PC-3 (cell line): ENCODE results near the gene HMHB1. TPM values are rescaled to one million over a fixed set of nuclear protein-coding genes. Genes with fewer than 3 reads are reported as not detected.

ENCODE experiments used
- ATAC-seq: fragments of 200-7000 bp; cut with Tn5 transposase; 2 replicates; pipeline ENCODE4 v1.9.1; 2020; ENCODE audit warnings: mild to moderate bottlenecking, moderate library complexity
- BruUV-seq: library from RNA; stranded (reverse); fragments of 400-500 nt; replicated peaks from 2 replicates; lab custom pipeline; 2021; lab: Mats Ljungman, UMichigan
- CTCF ChIA-PET: fragments of 300-600 bp; sonication (Branson Sonifier 250); formaldehyde crosslinking; loops from one replicate; lab custom pipeline; 2022; ENCODE audit warnings: antibody characterized with exemption; lab: Charles Lee
- POLR2A ChIA-PET: fragments of 300-600 bp; sonication (Branson Sonifier 250); formaldehyde crosslinking; loops from one replicate; lab custom pipeline; 2022; ENCODE audit warnings: antibody characterized with exemption; ENCODE audit not compliant: unreplicated experiment; lab: Charles Lee
- DNase-seq: peaks from one replicate; pipeline ENCODE4 v3.0.0-alpha.2; 2015
- H2AFZ ChIP-seq: fragments of 300-600 bp; sonication (generic); 2 replicates; pipeline ENCODE4 v1.6.0; 2016; ENCODE audit warnings: antibody characterized with exemption, low read length
- H3F3A ChIP-seq: fragments of 300-600 bp; sonication (generic); one replicate; pipeline ENCODE4 v1.6.0; 2017; ENCODE audit warnings: antibody characterized with exemption, low read length, control low read depth, mild to moderate bottlenecking; ENCODE audit not compliant: unreplicated experiment
- H3K27ac ChIP-seq: fragments of 300-600 bp; sonication (generic); 2 replicates; pipeline ENCODE4 v1.5.1; 2016; ENCODE audit warnings: mild to moderate bottlenecking, low read length
- H3K27me3 ChIP-seq: fragments of 300-600 bp; sonication (generic); 2 replicates; pipeline ENCODE4 v1.6.1; 2016; ENCODE audit warnings: low read length, mixed read lengths
- H3K36me3 ChIP-seq: fragments of 300-600 bp; sonication (generic); 2 replicates; pipeline ENCODE4 v1.6.1; 2016; ENCODE audit warnings: low read depth, mixed run types, low read length, mixed read lengths
- H3K4me1 ChIP-seq: fragments of 300-600 bp; sonication (generic); 2 replicates; pipeline ENCODE4 v1.5.1; 2016; ENCODE audit warnings: low read length; ENCODE audit not compliant: insufficient read depth
- H3K4me2 ChIP-seq: fragments of 300-600 bp; sonication (generic); 2 replicates; pipeline ENCODE4 v1.6.0; 2016; ENCODE audit warnings: low read length
- H3K4me3 ChIP-seq: fragments of 300-600 bp; sonication (generic); 2 replicates; pipeline ENCODE4 v1.5.1; 2016; ENCODE audit warnings: mild to moderate bottlenecking, low read length, mixed read lengths
- H3K79me2 ChIP-seq: fragments of 300-600 bp; sonication (generic); 2 replicates; pipeline ENCODE4 v1.6.1; 2017; ENCODE audit warnings: low read length, mixed read lengths
- H3K9ac ChIP-seq: fragments of 300-600 bp; sonication (generic); 2 replicates; pipeline ENCODE4 v1.6.0; 2016; ENCODE audit warnings: mild to moderate bottlenecking, low read length
- H3K9me2 ChIP-seq: fragments of 300-600 bp; sonication (generic); replicated peaks from 2 replicates; pipeline ENCODE4 v1.6.1; 2016; ENCODE audit warnings: mixed run types, low read length, mixed read lengths
- H3K9me3 ChIP-seq: fragments of 300-600 bp; sonication (generic); 2 replicates; pipeline ENCODE4 v1.6.1; 2016; ENCODE audit warnings: low read length, mixed read lengths
- H4K20me1 ChIP-seq: fragments of 300-600 bp; sonication (generic); 2 replicates; pipeline ENCODE4 v1.6.1; 2016; ENCODE audit warnings: low read length, mixed read lengths
- CTCF ChIP-seq: fragments of 300-600 bp; sonication (generic); conservative IDR thresholded peaks from 2 replicates; pipeline ENCODE4 v1.5.1; 2017; ENCODE audit warnings: antibody characterized with exemption, low read depth, mild to moderate bottlenecking, low read length
- EZH2 ChIP-seq: fragments of 300-600 bp; sonication (generic); IDR thresholded peaks from one replicate; pipeline ENCODE4 v1.6.1; 2017; ENCODE audit warnings: antibody characterized with exemption, mild to moderate bottlenecking, low read length; ENCODE audit not compliant: unreplicated experiment
- EZH2phosphoT487 ChIP-seq: fragments of 300-600 bp; sonication (generic); IDR thresholded peaks from 2 replicates; pipeline ENCODE4 v1.6.1; 2018; ENCODE audit warnings: mild to moderate bottlenecking, antibody characterized with exemption, low read length, borderline replicate concordance
- intact Hi-C: fragments of 100-400 bp; cut with micrococcal nuclease; formaldehyde crosslinking; loops from 2 replicates; pipeline ENCODE4 v1.9.0; 2023
- total RNA-seq: library from RNA; depleted of rRNA; stranded (reverse); fragments of >200 nt; gene quantifications from 2 replicates; pipeline ENCODE4 v1.2.3, GENCODE V29; 2014

Gene HMHB1
- total RNA-seq, 1 experiment from 2014 or later = not detected

GRCh38 chr5:143828710-143829109 is 16.7 kb downstream of the HMHB1 start:
- DNase-seq (no peak), ATAC-seq (no peak)
- BruUV-seq = no TSS peak
- H3F3A ChIP-seq = no peaks in the 10 kb centered on the region
- H3K27ac ChIP-seq = no peak overlapping the region
- no peaks in the 10 kb centered on the region for H3K9me3 ChIP-seq
- intact Hi-C loops = loop anchor here (5.0 to 10.0 kb wide), 3 partner anchors 144 to 824 kb away; no protein-coding TSS in a partner anchor
- ChIA-PET CTCF (interaction anchor here (1.1 kb wide), 1 partner anchor 140 kb away, joined by 3 read pairs; no protein-coding TSS in a partner anchor), POLR2A (no interaction called here)
- no peaks in the 10 kb centered on the region for H3K27me3 ChIP-seq
- H4K20me1 ChIP-seq = no peaks in the 10 kb centered on the region
- H3K9me2 ChIP-seq = no peaks in the 10 kb centered on the region
- no peak for TF ChIP-seq CTCF
- no peak overlapping the region for H3K9ac ChIP-seq
- H3K4me2 ChIP-seq = no peak overlapping the region
- H2AFZ ChIP-seq = no peak overlapping the region
- no peaks in the 10 kb centered on the region for H3K79me2 ChIP-seq
- H3K4me3 ChIP-seq = no peak overlapping the region
- H3K36me3 ChIP-seq = no peaks in the 10 kb centered on the region
- H3K4me1 ChIP-seq = peaks cover 18% of the 10 kb centered on the region

- Histone ChIP-seq H3K9me2 (no peaks in the 10 kb centered on the region), H3K36me3 (no peaks in the 10 kb centered on the region), H2AFZ (no peak overlapping the region), H3F3A (no peaks in the 10 kb centered on the region), H3K9ac (no peak overlapping the region), H3K27me3 (no peaks in the 10 kb centered on the region), H3K4me1 (no peaks in the 10 kb centered on the region), H4K20me1 (no peaks in the 10 kb centered on the region), H3K9me3 (no peaks in the 10 kb centered on the region), H3K79me2 (no peaks in the 10 kb centered on the region), H3K4me3 (no peak overlapping the region), H3K27ac (no peak overlapping the region), H3K4me2 (no peak overlapping the region)
- ChIA-PET CTCF (no interaction called here), POLR2A (no interaction called here)
- DNase-seq = no peak
- no peak for TF ChIP-seq EZH2
- no peak for ATAC-seq
- no TSS peak for BruUV-seq
- intact Hi-C loops = no loop called here
Observed at GRCh38 chr5:143833177-143833576, 21.2 kb downstream of the HMHB1 start.

- H3K4me2 ChIP-seq = no peak overlapping the region
- no peak for TF ChIP-seq EZH2
- no peak for TF ChIP-seq CTCF
- no peak for TF ChIP-seq EZH2phosphoT487
- CTCF ChIA-PET = no interaction called here
- H3F3A ChIP-seq = no peaks in the 10 kb centered on the region
- H3K27ac ChIP-seq = no peak overlapping the region
- no peaks in the 10 kb centered on the region for H3K27me3 ChIP-seq
- H2AFZ ChIP-seq = no peak overlapping the region
- intact Hi-C loops = no loop called here
- H3K9ac ChIP-seq = no peak overlapping the region
- H3K79me2 ChIP-seq = no peaks in the 10 kb centered on the region
- ATAC-seq (no peak), DNase-seq (no peak)
- H3K36me3 ChIP-seq = no peaks in the 10 kb centered on the region
- H3K9me3 ChIP-seq = no peaks in the 10 kb centered on the region
- no peak overlapping the region for H3K4me3 ChIP-seq
- BruUV-seq = no TSS peak
- no peaks in the 10 kb centered on the region for H3K9me2 ChIP-seq
- no peaks in the 10 kb centered on the region for H4K20me1 ChIP-seq
- no peaks in the 10 kb centered on the region for H3K4me1 ChIP-seq
- POLR2A ChIA-PET = no interaction called here
Observed at GRCh38 chr5:143835251-143835650, 23.3 kb downstream of the HMHB1 start.
